ENCODE measurements around the gene NAT16.

NAT16 gene

DNA sequence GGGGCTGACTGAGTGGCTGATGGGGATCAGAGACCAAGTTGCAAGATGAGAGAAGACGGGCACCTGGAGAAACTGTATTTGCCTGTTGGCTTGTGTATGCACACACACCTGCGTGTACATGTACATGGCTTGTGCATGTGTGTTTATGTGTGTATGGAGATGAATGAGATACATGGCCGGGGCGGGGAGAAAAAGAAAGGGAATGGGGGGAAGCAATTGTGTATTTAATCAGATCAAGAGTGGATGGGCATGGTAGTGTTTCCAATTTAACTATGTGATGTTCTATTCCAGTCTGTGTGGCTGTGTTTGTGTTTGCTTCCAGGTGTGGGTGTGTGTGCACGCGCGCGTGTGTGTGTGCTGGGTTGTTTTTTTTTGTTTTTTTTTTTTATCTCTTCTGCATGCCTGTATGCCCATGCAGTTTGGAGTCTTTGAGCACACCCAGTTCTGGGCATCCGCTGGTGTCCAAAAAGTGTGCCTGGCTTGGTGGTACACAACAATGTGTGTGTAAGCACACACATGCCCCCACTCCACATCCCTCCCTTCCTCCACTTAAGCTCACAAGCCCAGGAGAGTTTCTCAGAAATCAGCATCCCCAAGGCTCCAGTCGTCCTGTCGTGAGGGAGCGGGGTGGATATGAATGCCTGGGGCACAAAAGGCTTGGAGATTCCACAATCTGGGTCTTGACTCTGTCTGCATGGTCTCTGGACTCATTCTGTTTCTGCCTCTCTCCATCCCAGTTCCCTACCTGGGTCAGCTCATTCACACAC lies 12.3 kb downstream of the NAT16 start:
- 24% methylated on average over 9 of the region's 12 CpGs for WGBS
- H2BK12ac ChIP-seq (ENCODE audit: low read length in 2 of 2): no peak overlapping the region
- no peak overlapping the region for H2AK5ac ChIP-seq (ENCODE audit: low read length, severe bottlenecking)
- no peak overlapping the region for H4K8ac ChIP-seq (ENCODE audit: low read length)
- H2BK15ac ChIP-seq (ENCODE audit: low read depth, poor library complexity, severe bottlenecking): no peak overlapping the region
- H3K4me3 ChIP-seq (ENCODE audit: insufficient read depth in 1 of 2, low read depth in 1 of 2, low read length in 2 of 2): no peak overlapping the region
- no peak overlapping the region for H3K14ac ChIP-seq (ENCODE audit: low read length in 2 of 2)
- H3K4me2 ChIP-seq (ENCODE audit: low read length, poor library complexity, severe bottlenecking): no peak overlapping the region
- peaks cover 79 to 88% of the 10 kb centered on the region in 2 experiments for H3K27me3 ChIP-seq (ENCODE audit: control insufficient read depth in 1 of 2, insufficient read depth in 1 of 2, low read length in 2 of 2)
- H3K36me3 ChIP-seq (ENCODE audit: control insufficient read depth in 1 of 2, insufficient read depth in 2 of 2, low read depth in 1 of 2, low read length in 2 of 2): no peaks in the 10 kb centered on the region
- no peaks in the 10 kb centered on the region for H3K79me1 ChIP-seq (replicated peaks; ENCODE audit: low read length, poor library complexity, severe bottlenecking)
- no peak overlapping the region for H4K91ac ChIP-seq (ENCODE audit: low read length)
- no peak overlapping the region for H3K4ac ChIP-seq (ENCODE audit: low read depth in 1 of 2, low read length in 2 of 2)
- peaks cover 66% of the 10 kb centered on the region for H3K4me1 ChIP-seq (ENCODE audit: control insufficient read depth, insufficient read depth, low read depth, low read length)
- H3K18ac ChIP-seq (ENCODE audit: low read depth in 1 of 2, low read length in 2 of 2): no peak overlapping the region
- H2BK120ac ChIP-seq (ENCODE audit: low read depth, low read length): no peak overlapping the region
- no peak for DNase-seq
- H3K23ac ChIP-seq (ENCODE audit: low read length in 2 of 2): no peak overlapping the region
- no peak overlapping the region for H2AFZ ChIP-seq (ENCODE audit: low read depth, low read length)
- no peak overlapping the region for H3K27ac ChIP-seq (ENCODE audit: low read length, poor library complexity, severe bottlenecking)
- no peak overlapping the region for H2BK5ac ChIP-seq (ENCODE audit: low read depth, low read length, poor library complexity, severe bottlenecking)
- H3K9ac ChIP-seq (ENCODE audit: low read length): no peak overlapping the region
- no peaks in the 10 kb centered on the region for H3K9me3 ChIP-seq (ENCODE audit: control insufficient read depth, low read length)

DNA sequence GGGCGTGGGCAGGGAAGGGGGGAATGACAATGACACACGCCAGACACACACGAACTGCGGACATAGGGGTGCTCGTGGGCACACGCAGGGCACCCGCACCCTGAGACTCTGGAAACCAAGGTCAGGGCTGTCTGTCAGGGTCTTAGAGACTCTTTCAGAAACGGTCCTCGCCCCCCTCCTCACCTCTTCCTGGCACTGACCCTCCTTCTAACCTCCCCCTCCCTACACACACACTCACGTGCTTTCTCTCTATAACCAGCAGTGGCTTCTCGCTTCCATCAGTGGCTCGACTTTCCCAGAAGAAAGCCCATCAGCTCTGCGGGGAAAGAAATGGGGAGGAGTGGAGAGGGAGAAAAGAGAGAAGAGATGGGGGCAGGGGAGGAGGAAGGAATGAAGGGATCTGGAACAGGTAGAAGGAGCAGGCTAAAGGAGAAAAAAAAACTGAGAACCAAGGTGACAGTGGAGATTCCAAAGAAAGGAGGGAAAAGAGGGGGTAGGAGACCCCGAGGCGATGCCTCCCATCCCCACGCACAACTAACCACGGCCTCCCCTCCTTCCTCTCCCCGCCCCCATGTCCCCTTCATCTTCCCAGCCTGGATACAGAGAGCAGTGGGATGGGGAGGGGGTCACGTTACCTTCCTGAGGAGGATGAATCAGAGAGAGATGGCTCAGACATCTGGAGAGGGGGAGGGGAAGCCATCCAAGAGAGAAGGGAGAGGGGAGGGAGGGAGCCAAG lies 13.0 kb downstream of the NAT16 start:
- no peak overlapping the region for H2BK15ac ChIP-seq (ENCODE audit: low read depth, poor library complexity, severe bottlenecking)
- no peak overlapping the region for H4K91ac ChIP-seq (ENCODE audit: low read length)
- no peak overlapping the region for H2AFZ ChIP-seq (ENCODE audit: low read depth, low read length)
- no peak overlapping the region for H3K14ac ChIP-seq (ENCODE audit: low read length in 2 of 2)
- peaks cover 63% of the 10 kb centered on the region for H3K4me1 ChIP-seq (ENCODE audit: control insufficient read depth, insufficient read depth, low read depth, low read length)
- no peak overlapping the region for H2AK5ac ChIP-seq (ENCODE audit: low read length, severe bottlenecking)
- peaks cover 72 to 85% of the 10 kb centered on the region in 2 experiments for H3K27me3 ChIP-seq (ENCODE audit: control insufficient read depth in 1 of 2, insufficient read depth in 1 of 2, low read length in 2 of 2)
- DNase-seq: no peak
- no peaks in the 10 kb centered on the region for H3K9me3 ChIP-seq (ENCODE audit: control insufficient read depth, low read length)
- no peak overlapping the region for H3K4me3 ChIP-seq (ENCODE audit: insufficient read depth in 1 of 2, low read depth in 1 of 2, low read length in 2 of 2)
- no peak overlapping the region for H2BK120ac ChIP-seq (ENCODE audit: low read depth, low read length)
- H3K4me2 ChIP-seq (ENCODE audit: low read length, poor library complexity, severe bottlenecking): no peak overlapping the region
- H3K79me1 ChIP-seq (replicated peaks; ENCODE audit: low read length, poor library complexity, severe bottlenecking): no peaks in the 10 kb centered on the region
- H3K23ac ChIP-seq (ENCODE audit: low read length in 2 of 2): peak overlapping the region in 1 of 2 experiments; percentile 43
- no peak overlapping the region for H2BK5ac ChIP-seq (ENCODE audit: low read depth, low read length, poor library complexity, severe bottlenecking)
- no peak overlapping the region for H3K9ac ChIP-seq (ENCODE audit: low read length)
- WGBS: 2% methylated on average over 12 of the region's 19 CpGs
- no peak overlapping the region for H2BK12ac ChIP-seq (ENCODE audit: low read length in 2 of 2)
- no peak overlapping the region for H4K8ac ChIP-seq (ENCODE audit: low read length)
- H3K36me3 ChIP-seq (ENCODE audit: control insufficient read depth in 1 of 2, insufficient read depth in 2 of 2, low read depth in 1 of 2, low read length in 2 of 2): peaks cover 0 to 5% of the 10 kb centered on the region in 2 experiments
- no peak overlapping the region for H3K18ac ChIP-seq (ENCODE audit: low read depth in 1 of 2, low read length in 2 of 2)
- no peak overlapping the region for H3K4ac ChIP-seq (ENCODE audit: low read depth in 1 of 2, low read length in 2 of 2)
- no peak overlapping the region for H3K27ac ChIP-seq (ENCODE audit: low read length, poor library complexity, severe bottlenecking)

- H3K14ac ChIP-seq (ENCODE audit: low read length in 2 of 2): no peak overlapping the region
- no peak overlapping the region for H3K4me3 ChIP-seq (ENCODE audit: insufficient read depth in 1 of 2, low read depth in 1 of 2, low read length in 2 of 2)
- H2AFZ ChIP-seq (ENCODE audit: low read depth, low read length): no peak overlapping the region
- no peak overlapping the region for H2BK120ac ChIP-seq (ENCODE audit: low read depth, low read length)
- H4K8ac ChIP-seq (ENCODE audit: low read length): no peak overlapping the region
- DNase-seq: no peak
- H3K9me3 ChIP-seq (ENCODE audit: control insufficient read depth, low read length): no peaks in the 10 kb centered on the region
- peak overlapping the region in 1 of 2 experiments; percentile 43 for H3K23ac ChIP-seq (ENCODE audit: low read length in 2 of 2)
- peaks cover 58% of the 10 kb centered on the region for H3K4me1 ChIP-seq (ENCODE audit: control insufficient read depth, insufficient read depth, low read depth, low read length)
- WGBS: 2% methylated on average over 7 of the region's 11 CpGs
- H3K27ac ChIP-seq (ENCODE audit: low read length, poor library complexity, severe bottlenecking): no peak overlapping the region
- peaks cover 4 to 10% of the 10 kb centered on the region in 2 experiments for H3K36me3 ChIP-seq (ENCODE audit: control insufficient read depth in 1 of 2, insufficient read depth in 2 of 2, low read depth in 1 of 2, low read length in 2 of 2)
- H2BK12ac ChIP-seq (ENCODE audit: low read length in 2 of 2): no peak overlapping the region
- H3K79me1 ChIP-seq (replicated peaks; ENCODE audit: low read length, poor library complexity, severe bottlenecking): no peaks in the 10 kb centered on the region
- no peak overlapping the region for H3K4me2 ChIP-seq (ENCODE audit: low read length, poor library complexity, severe bottlenecking)
- peaks cover 67 to 81% of the 10 kb centered on the region in 2 experiments for H3K27me3 ChIP-seq (ENCODE audit: control insufficient read depth in 1 of 2, insufficient read depth in 1 of 2, low read length in 2 of 2)
- H4K91ac ChIP-seq (ENCODE audit: low read length): no peak overlapping the region
- no peak overlapping the region for H3K9ac ChIP-seq (ENCODE audit: low read length)
- no peak overlapping the region for H2BK15ac ChIP-seq (ENCODE audit: low read depth, poor library complexity, severe bottlenecking)
- H2BK5ac ChIP-seq (ENCODE audit: low read depth, low read length, poor library complexity, severe bottlenecking): no peak overlapping the region
- no peak overlapping the region for H2AK5ac ChIP-seq (ENCODE audit: low read length, severe bottlenecking)
- H3K18ac ChIP-seq (ENCODE audit: low read depth in 1 of 2, low read length in 2 of 2): no peak overlapping the region
- H3K4ac ChIP-seq (ENCODE audit: low read depth in 1 of 2, low read length in 2 of 2): no peak overlapping the region
Measured at GRCh38 chr7:101166648-101166908, 13.5 kb downstream of the NAT16 start.

- peak overlapping the region in 1 of 2 experiments; percentile 42 for H3K23ac ChIP-seq (ENCODE audit: low read length in 2 of 2)
- H4K8ac ChIP-seq (ENCODE audit: low read length): no peak overlapping the region
- H4K91ac ChIP-seq (ENCODE audit: low read length): no peak overlapping the region
- no peak overlapping the region for H2BK12ac ChIP-seq (ENCODE audit: low read length in 2 of 2)
- WGBS: 2% methylated on average over 19 of the region's 38 CpGs
- H3K18ac ChIP-seq (ENCODE audit: low read depth in 1 of 2, low read length in 2 of 2): no peak overlapping the region
- peak overlapping the region; percentile 51 for H3K4me2 ChIP-seq (ENCODE audit: low read length, poor library complexity, severe bottlenecking)
- no peak for DNase-seq
- no peak overlapping the region for H2AK5ac ChIP-seq (ENCODE audit: low read length, severe bottlenecking)
- no peaks in the 10 kb centered on the region for H3K79me1 ChIP-seq (replicated peaks; ENCODE audit: low read length, poor library complexity, severe bottlenecking)
- no peak overlapping the region for H2AFZ ChIP-seq (ENCODE audit: low read depth, low read length)
- no peak overlapping the region for H2BK120ac ChIP-seq (ENCODE audit: low read depth, low read length)
- H3K27ac ChIP-seq (ENCODE audit: low read length, poor library complexity, severe bottlenecking): no peak overlapping the region
- H3K4me1 ChIP-seq (ENCODE audit: control insufficient read depth, insufficient read depth, low read depth, low read length): peaks cover 59% of the 10 kb centered on the region
- H3K4ac ChIP-seq (ENCODE audit: low read depth in 1 of 2, low read length in 2 of 2): no peak overlapping the region
- no peaks in the 10 kb centered on the region for H3K9me3 ChIP-seq (ENCODE audit: control insufficient read depth, low read length)
- H3K14ac ChIP-seq (ENCODE audit: low read length in 2 of 2): no peak overlapping the region
- H2BK5ac ChIP-seq (ENCODE audit: low read depth, low read length, poor library complexity, severe bottlenecking): no peak overlapping the region
- H3K9ac ChIP-seq (ENCODE audit: low read length): no peak overlapping the region
- H3K4me3 ChIP-seq (ENCODE audit: insufficient read depth in 1 of 2, low read depth in 1 of 2, low read length in 2 of 2): peak overlapping the region in 1 of 2 experiments; percentile 71
- peaks cover 63 to 76% of the 10 kb centered on the region in 2 experiments for H3K27me3 ChIP-seq (ENCODE audit: control insufficient read depth in 1 of 2, insufficient read depth in 1 of 2, low read length in 2 of 2)
- H3K36me3 ChIP-seq (ENCODE audit: control insufficient read depth in 1 of 2, insufficient read depth in 2 of 2, low read depth in 1 of 2, low read length in 2 of 2): peaks cover 9 to 13% of the 10 kb centered on the region in 2 experiments
- no peak overlapping the region for H2BK15ac ChIP-seq (ENCODE audit: low read depth, poor library complexity, severe bottlenecking)
Measured at GRCh38 chr7:101165958-101166647, 14.0 kb downstream of the NAT16 start.

Data from mesenchymal stem cell (in vitro differentiated cells and primary cell).